NCI-H2171 (cell line): ENCODE measurements around the gene CDH20.
A peak's percentile ranks its signal among the peaks of the same experiment; 100 is the strongest.

Experiments
- DNase-seq: peaks from one replicate; lab custom pipeline; 2025; lab: John Stamatoyannopoulos, UW

CDH20 gene

GRCh38 chr18:61426492-61427053 lies 93.3 kb downstream of the CDH20 start:
- no peak for DNase-seq

DNA sequence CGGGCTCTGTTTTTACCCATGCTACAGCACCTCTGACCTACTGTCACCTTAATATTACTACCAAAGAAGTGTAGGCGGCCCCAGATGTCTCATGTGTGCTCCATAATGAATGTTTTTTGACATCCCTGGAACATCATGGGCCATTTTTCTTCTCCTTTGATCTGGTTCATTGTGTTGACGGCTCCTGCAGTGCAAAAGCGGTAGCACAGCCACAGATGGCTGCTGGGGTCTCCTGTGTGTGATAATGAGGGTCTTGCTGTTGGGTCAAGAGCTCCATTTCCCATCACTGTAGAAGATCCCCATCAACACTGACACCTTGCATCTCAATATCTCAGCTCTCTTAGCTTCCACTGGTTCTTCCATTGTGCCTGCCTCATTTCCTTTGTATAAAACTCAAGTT lies 95.0 kb downstream of the CDH20 start:
- DNase-seq = no peak

DNA sequence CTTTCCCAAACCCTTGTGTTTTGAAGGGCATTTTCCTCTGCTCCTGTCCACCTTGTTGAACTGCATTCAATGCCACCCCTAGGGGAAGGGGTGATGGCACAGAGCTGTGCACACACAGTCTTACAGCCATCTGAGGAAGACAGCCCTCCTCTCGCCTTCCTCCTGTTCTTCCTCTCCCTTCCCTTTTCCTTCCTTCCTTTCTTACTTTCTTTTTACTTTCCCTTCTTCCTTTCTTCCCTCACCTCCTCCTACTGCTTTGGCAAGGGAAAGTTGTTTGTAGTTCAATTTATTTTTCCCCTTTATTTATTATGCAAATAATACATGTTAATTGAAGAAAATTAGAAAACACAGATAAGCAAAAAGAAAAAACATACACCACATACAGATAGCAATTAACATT lies 99.4 kb downstream of the CDH20 start:
- no peak for DNase-seq

DNA sequence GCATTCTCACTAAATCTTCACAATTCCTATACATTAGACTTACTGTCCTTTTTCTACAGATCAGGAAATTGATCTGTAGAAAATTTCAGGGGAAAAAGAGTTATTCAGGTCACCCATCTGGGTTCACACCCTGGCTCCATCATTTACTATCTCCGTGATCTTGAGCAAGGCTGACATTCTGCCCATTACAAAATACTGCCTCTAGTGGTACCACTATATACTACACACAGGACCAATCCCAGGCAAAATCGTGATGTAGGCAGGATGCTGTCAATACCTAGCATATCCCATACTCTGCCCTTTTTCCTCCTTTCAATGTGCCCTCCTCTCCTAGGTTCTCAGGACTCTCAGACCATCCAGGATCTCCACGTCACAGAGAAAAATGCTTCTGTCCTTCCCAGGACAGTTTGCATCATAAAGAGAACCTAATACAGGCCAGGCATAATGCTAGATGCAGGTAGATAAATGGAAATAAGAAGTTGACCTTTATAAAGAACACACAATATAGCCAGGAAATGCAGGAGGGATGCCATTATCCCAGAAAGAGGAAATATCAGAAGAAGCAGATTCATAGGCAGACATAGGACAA lies 101.9 kb downstream of the CDH20 start:
- peak; percentile 2 for DNase-seq

DNA sequence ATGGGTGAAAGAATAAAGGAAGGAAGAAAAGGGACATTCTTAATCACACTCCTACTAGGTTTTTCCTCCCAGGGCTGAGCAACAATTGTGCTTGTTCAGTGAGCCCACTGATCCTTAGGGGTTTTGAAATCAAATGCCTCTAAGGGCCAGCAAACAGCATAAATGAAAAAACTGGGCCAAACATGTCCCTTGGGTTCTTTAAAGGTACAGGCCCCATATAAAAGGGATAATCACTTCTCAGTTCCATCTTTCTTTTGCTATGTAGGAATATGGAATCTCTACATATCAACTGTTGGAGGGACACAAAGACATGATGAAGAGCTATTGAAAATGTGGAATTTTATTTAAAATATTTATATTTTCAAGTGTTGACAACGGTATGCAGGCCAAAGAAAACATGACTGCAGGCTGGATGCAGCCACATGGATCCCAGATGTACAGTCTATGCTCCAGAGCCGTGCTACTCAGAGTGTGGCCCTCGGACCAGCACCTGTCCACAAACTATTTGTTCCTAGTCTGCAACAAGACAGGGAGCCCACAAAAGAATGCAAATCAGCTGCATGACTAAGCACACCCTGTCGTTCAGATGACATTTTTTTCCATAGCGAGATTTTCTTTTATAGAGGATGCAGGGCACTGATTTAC lies 110.0 kb downstream of the CDH20 start:
- no peak for DNase-seq

DNA sequence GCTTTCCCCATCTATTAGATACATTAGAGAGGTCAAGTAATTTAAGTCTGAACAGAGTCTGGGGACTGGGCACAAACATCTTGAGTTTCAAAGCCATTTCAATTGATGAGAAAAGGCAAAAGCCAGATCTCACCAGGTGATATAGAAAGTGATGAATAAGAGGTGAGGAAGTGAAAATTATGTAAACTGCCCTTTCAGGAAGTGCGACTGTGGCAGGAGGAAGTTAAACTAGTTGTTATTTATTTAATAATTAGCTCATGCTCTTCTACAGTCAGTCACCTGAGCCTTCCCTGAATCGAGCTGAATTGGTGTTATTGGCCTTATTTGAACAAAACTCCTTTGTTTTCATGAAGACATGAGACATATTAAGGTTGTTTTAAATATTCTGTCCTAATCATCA lies 115.1 kb downstream of the CDH20 start:
- no peak for DNase-seq

DNA sequence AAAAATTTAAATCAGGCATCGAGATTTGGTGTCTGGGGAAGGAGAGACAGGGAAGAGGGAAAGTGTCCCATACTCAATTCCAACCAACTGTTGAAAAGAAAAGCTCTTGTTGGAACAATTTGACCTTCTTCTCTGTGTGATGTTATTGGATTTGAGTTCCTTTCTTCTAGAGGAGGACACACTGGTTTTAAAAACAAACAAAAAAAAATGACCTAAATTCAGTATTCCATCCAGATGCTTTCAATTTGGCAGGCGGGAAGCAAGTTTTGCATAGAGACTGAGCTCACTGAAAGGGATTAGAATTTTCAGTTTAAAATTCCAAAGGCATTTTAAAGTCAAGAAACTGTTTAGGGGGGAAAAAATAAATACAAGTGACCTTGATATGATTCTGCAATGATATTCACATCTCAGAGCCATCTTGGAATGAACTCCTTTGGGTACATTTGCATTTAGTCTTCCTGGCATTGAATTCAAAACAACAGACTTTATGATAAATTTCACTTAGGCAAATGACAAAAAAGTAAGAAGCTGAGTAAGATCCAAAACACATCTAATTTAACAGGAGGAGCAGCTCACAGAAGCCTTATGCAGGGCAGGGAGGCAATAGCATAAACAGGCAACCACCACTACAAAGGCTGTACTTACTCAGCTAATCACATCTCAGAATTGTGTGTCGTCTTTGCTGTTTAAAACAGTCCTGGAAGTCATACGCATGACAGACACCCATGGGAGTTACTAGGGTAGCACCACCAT lies 126.8 kb downstream of the CDH20 start:
- DNase-seq = no peak

DNA sequence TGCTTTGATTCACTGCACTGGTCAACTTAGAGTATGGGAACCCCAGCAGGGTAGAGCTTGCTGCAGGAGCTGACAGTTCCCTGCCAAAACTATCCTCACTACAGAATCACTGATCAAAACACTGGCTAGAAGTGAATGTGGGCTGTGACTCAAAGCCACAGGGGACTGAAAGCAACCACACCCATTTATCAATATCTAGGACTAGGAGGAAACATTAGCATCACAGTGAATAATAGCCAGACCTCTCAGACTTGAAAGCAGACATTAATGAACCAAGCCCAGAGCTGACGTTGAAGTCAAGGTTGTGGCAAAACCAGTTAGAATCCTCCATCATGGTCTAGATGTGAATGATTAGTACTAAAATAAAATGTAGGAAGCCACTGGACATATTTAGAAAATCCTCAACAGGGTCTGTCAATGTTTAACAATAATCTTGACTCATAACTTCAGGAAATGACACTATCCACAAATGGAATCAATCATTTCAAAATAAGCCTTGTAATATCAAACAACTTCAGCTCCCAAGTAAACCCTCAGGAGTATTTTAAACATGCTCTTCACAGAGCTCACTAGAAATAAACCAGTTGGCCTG lies 131.4 kb downstream of the CDH20 start:
- no peak for DNase-seq

DNA sequence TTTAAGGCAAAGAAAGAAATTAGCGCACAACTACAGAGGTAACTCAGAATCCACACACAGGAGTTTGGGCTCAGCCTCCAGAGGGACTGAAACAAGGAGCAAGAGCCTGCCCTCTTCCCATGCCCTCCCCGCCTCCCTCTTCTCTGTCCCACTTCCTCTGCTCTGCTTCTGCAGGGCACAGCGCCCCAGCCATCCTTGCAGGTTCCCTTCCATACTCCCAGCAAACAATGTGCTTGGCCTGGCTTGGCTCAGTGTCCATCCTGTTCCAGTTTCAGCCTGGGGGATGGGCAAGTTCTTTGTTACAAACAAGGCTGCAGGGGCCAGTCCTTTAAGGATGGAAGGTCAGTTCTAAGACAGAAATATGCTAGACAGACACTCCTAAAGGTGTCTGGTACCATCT lies 133.5 kb downstream of the CDH20 start:
- DNase-seq = no peak

- no peak for DNase-seq
Observed at GRCh38 chr18:61470031-61470674, 136.9 kb downstream of the CDH20 start.

GRCh38 chr18:61471541-61471940 lies 138.3 kb downstream of the CDH20 start:
- DNase-seq = no peak

- DNase-seq = no peak
Observed at GRCh38 chr18:61471942-61472341, 138.7 kb downstream of the CDH20 start.

GRCh38 chr18:61474341-61474740 lies 141.1 kb downstream of the CDH20 start:
- DNase-seq = no peak

GRCh38 chr18:61474918-61475317 lies 141.7 kb downstream of the CDH20 start:
- no peak for DNase-seq

DNA sequence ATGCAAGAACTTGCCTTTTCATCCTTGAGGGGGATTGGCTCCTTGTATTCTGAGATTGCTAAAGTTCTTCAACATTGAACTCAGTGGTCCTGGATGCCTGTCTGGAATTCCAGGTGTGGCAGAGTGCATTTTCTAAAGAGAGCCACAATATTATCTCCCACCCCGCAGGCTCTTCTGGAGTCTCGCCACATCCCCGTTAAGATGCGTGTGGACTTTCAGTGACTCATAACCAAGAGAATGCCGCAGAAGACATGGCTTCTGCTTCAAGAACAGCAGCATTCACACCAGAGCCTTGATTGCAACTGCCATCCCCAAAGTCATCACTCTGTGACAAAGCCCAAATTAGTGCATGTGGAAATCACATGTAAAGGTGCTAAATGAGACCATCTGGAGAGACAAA lies 142.7 kb downstream of the CDH20 start:
- DNase-seq = no peak

- no peak for DNase-seq
Observed at GRCh38 chr18:61489334-61489733, 156.1 kb downstream of the CDH20 start.

DNA sequence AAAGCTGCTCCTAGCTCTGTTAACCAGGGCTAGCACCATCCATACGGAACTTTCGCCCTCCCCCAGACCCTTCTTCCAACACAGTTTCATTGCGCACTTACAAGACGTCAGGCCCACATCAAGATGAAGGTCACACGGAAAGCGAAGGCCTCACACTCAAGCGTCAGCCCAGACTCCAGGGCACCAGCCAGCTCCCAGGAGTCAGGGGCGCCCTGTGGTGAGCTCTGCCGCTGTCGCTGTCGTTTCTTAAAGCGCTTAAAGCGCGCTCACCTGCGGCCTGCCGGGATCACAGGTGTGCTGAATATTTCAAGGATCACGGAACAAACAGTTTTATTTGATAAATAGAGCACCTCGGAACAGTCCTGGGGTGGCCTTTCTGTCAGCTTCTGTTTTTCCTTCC lies 163.1 kb downstream of the CDH20 start:
- DNase-seq = no peak

DNA sequence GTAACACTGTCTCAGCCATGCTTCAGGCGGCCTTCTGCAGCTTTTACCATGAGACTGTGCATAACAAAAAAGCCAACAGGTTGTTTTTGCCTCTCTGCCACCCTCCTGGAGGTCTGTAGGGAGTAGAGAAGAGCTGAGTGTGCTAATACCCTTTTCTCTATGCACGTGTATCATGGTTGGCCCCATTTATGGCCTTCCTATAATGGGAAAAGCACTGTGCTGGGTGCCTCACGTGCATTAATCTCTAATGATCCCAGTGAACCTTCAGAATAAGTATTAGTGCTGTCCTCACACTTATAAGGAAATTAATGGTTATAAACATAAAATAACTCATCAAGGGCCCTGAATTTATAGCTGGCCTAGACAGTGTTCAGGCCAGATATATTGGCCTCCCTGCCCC lies 164.2 kb downstream of the CDH20 start:
- DNase-seq = no peak

DNA sequence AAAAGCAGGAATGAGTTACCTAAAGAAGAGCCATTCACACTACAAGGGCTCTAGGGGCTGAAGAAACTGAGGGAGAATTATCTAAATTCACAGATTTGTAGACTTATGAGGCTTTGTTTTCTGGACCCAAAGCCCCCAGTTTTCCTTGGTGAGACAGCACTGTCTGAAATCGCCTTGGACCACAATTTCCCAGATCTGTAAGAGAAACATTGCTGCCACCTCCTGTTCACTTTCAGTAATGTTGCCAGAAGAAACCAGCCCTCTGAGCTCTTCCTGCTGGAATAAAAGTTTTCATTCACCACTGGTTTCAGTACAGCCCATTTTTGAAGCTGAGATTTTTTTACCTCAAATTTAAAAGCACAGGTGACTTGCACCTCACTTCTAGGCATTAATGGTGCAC lies 169.2 kb downstream of the CDH20 start:
- DNase-seq = peak; percentile 13

DNA sequence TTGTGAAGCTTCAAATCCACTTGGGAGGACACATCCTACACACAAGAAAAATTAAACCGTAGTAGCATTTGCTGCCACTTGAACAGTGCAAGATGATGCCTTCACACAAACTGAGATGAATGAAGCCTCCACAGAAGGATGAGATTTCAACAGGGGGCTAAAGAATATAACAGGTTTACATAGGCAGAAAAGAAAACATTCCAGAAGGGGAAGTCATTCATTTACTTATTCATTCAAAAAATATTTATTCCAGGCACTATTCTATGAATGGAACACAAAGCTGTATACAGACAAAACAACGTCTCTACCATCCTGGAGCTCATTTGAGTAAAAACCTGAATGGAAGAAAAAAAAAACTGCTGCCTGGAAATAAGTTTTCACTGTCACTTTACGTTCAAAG lies 170.5 kb downstream of the CDH20 start:
- no peak for DNase-seq

GRCh38 chr18:61528961-61529360 lies 195.7 kb downstream of the CDH20 start:
- peak; percentile 72 for DNase-seq

DNA sequence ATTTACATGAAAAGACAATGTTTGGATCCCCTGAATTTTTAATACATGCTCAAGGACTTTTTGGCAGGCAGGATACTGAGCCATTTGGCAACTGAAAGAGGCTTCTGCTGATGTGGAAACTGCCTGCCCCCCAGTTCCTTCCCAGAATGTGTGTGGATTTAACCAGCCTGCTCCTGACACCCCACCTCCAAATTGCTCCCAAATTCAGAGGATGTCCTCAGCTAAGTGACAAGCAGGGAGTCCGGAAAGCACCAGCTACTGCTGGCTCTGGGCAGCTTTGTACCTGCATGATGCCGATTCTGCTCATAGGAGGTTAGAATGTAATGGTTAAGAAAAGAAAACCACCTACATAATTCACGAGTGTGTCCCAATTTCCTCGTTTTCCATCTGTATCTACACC lies 197.5 kb downstream of the CDH20 start:
- no peak for DNase-seq
